IMR-90 (cell line): Measurements from ENCODE around the gene DUS1L. TPM values are rescaled to one million over a fixed set of nuclear protein-coding genes. Genes with fewer than 3 reads are reported as not detected.

Source experiments
- ATAC-seq: fragments of 200-7000 bp; cut with Tn5 transposase; 2 replicates; pipeline ENCODE4 v1.9.1; 2020; ENCODE audit warnings: low read depth, mild to moderate bottlenecking, moderate library complexity
- BruUV-seq: library from RNA; stranded (reverse); fragments of 400-500 nt; replicated peaks from 2 replicates; lab custom pipeline; 2021; lab: Mats Ljungman, UMichigan
- CTCF ChIA-PET: fragments of 300-600 bp; formaldehyde crosslinking; extraction: SDS; loops from one replicate; lab custom pipeline; 2021; ENCODE audit warnings: antibody characterized with exemption; lab: Yijun Ruan, JAX
- POLR2A ChIA-PET: fragments of 300-600 bp; sonication (Branson Sonifier 250); formaldehyde crosslinking; loops from one replicate; lab custom pipeline; 2022; ENCODE audit warnings: antibody characterized with exemption; ENCODE audit not compliant: unreplicated experiment; lab: Charles Lee
- DNase-seq: peaks from one replicate; pipeline ENCODE4 v3.0.0; 2013
- H2AFZ ChIP-seq: replicated peaks from 2 replicates; pipeline ENCODE3; 2013; ENCODE audit warnings: low read length, mild to moderate bottlenecking; ENCODE audit not compliant: poor library complexity
- H2AK5ac ChIP-seq: 2 replicates; pipeline ENCODE4 v1.6.1; 2013; ENCODE audit warnings: low read depth, low read length, inconsistent platforms
- H2AK9ac ChIP-seq: replicated peaks from 2 replicates; pipeline ENCODE3; 2013; ENCODE audit warnings: mild to moderate bottlenecking, low read depth, low read length, moderate library complexity; ENCODE audit not compliant: poor library complexity
- H2BK120ac ChIP-seq: 2 replicates; pipeline ENCODE4 v1.6.1; 2013; ENCODE audit warnings: low read depth, low read length, inconsistent platforms
- H2BK15ac ChIP-seq: 3 replicates; pipeline ENCODE4 v1.6.1; 2013; ENCODE audit warnings: low read depth, low read length, inconsistent platforms
- H2BK20ac ChIP-seq: 2 replicates; pipeline ENCODE4 v1.6.1; 2013; ENCODE audit warnings: low read depth, mild to moderate bottlenecking, inconsistent platforms, low read length, moderate library complexity
- H2BK5ac ChIP-seq: 2 replicates; pipeline ENCODE4 v1.6.1; 2013; ENCODE audit warnings: mild to moderate bottlenecking, low read depth, low read length, inconsistent platforms; ENCODE audit not compliant: poor library complexity, severe bottlenecking
- H3K14ac ChIP-seq: replicated peaks from 2 replicates; pipeline ENCODE4 v1.6.1; 2013; ENCODE audit warnings: low read depth, low read length, inconsistent platforms
- H3K18ac ChIP-seq: 2 replicates; pipeline ENCODE4 v1.6.1; 2013; ENCODE audit warnings: low read depth, low read length, control low read depth
- H3K23ac ChIP-seq: 2 replicates; pipeline ENCODE4 v1.6.1; 2013; ENCODE audit warnings: low read depth, low read length, inconsistent platforms
- H3K27ac ChIP-seq: 2 replicates; pipeline ENCODE4 v1.5.1; 2013; ENCODE audit warnings: mild to moderate bottlenecking, control low read depth, low read length; ENCODE audit not compliant: insufficient read depth
- H3K27me3 ChIP-seq: 2 replicates; pipeline ENCODE4 v1.6.1; 2013; ENCODE audit warnings: low read length; ENCODE audit not compliant: control insufficient read depth, insufficient read depth
- H3K36me3 ChIP-seq: 2 replicates; pipeline ENCODE4 v1.6.1; 2013; ENCODE audit warnings: low read length, mixed read lengths; ENCODE audit not compliant: control insufficient read depth, insufficient read depth
- H3K4ac ChIP-seq: 2 replicates; pipeline ENCODE4 v1.6.1; 2013; ENCODE audit warnings: low read depth, low read length, inconsistent platforms
- H3K4me1 ChIP-seq: 2 replicates; pipeline ENCODE4 v1.6.1; 2013; ENCODE audit warnings: low read length, mixed read lengths; ENCODE audit not compliant: control insufficient read depth, insufficient read depth
- H3K4me2 ChIP-seq: 2 replicates; pipeline ENCODE4 v1.6.1; 2013; ENCODE audit warnings: low read depth, mild to moderate bottlenecking, control low read depth, low read length, moderate library complexity
- H3K4me3 ChIP-seq: 2 replicates; pipeline ENCODE4 v1.5.1; 2013; ENCODE audit warnings: low read depth, mild to moderate bottlenecking, control low read depth, low read length, moderate library complexity; ENCODE audit not compliant: insufficient read depth
- H3K56ac ChIP-seq: 2 replicates; pipeline ENCODE4 v1.6.1; 2013; ENCODE audit warnings: low read length, inconsistent platforms; ENCODE audit not compliant: insufficient read depth; ENCODE audit errors: extremely low read depth
- H3K79me1 ChIP-seq, 2 experiments: 2 replicates each; pipeline ENCODE4 v1.6.1; 2013; ENCODE audit warnings: low read length in 2 of 2, inconsistent platforms in 1 of 2, low read depth in 1 of 2
- H3K9ac ChIP-seq: 2 replicates; pipeline ENCODE4 v1.6.1; 2013; ENCODE audit warnings: low read depth, low read length, control low read depth
- H3K9me1 ChIP-seq: 2 replicates; pipeline ENCODE4 v1.6.1; 2013; ENCODE audit warnings: low read length, inconsistent platforms; ENCODE audit not compliant: insufficient read depth
- H3K9me3 ChIP-seq: 2 replicates; pipeline ENCODE4 v1.6.1; 2013; ENCODE audit warnings: low read length; ENCODE audit not compliant: control insufficient read depth, insufficient read depth
- H4K20me1 ChIP-seq: 2 replicates; pipeline ENCODE4 v1.6.1; 2013; ENCODE audit warnings: low read length, inconsistent platforms; ENCODE audit not compliant: insufficient read depth
- H4K5ac ChIP-seq: 2 replicates; pipeline ENCODE4 v1.6.1; 2013; ENCODE audit warnings: mild to moderate bottlenecking, low read depth, low read length, control low read depth
- H4K8ac ChIP-seq, 2 experiments: 2 replicates each; pipeline ENCODE4 v1.6.1; 2013; ENCODE audit warnings: low read depth in 2 of 2, low read length in 2 of 2, control low read depth in 1 of 2, inconsistent platforms in 1 of 2
- H4K91ac ChIP-seq: 2 replicates; pipeline ENCODE4 v1.6.1; 2013; ENCODE audit warnings: low read depth, low read length, inconsistent platforms; ENCODE audit not compliant: insufficient read depth
- BHLHE40 ChIP-seq: fragments of 150-350 bp; IDR thresholded peaks from 2 replicates; pipeline ENCODE4 v1.6.1; 2016; ENCODE audit warnings: mild to moderate bottlenecking, low read depth, low read length
- MAFK ChIP-seq: IDR thresholded peaks from 2 replicates; pipeline ENCODE4 v1.6.1; 2012; ENCODE audit warnings: low read depth, low read length, improper control_type of control experiment
- MAZ ChIP-seq: IDR thresholded peaks from 2 replicates; pipeline ENCODE4 v1.6.1; 2012; ENCODE audit warnings: low read depth, mild to moderate bottlenecking, low read length, improper control_type of control experiment, moderate library complexity, borderline replicate concordance
- RAD21 ChIP-seq: IDR thresholded peaks from 2 replicates; pipeline ENCODE4 v1.6.1; 2012; ENCODE audit warnings: low read length, improper control_type of control experiment
- SMC3 ChIP-seq: fragments of 150-350 bp; IDR thresholded peaks from 2 replicates; pipeline ENCODE4 v1.6.1; 2016; ENCODE audit warnings: low read depth, mild to moderate bottlenecking, antibody characterized with exemption, low read length, moderate library complexity
- WGBS, 2 experiments: methylation state at CpG; one replicate each; pipeline versions ENCODE4 v1.1.5 to v1.1.7; 2013; ENCODE audit warnings: missing lambda C conversion rate in 2 of 2; ENCODE audit not compliant: insufficient read length in 1 of 2; ENCODE audit errors: extremely low coverage in 2 of 2; 5-methylcytosine and 5-hydroxymethylcytosine counted together
- dilution Hi-C: fragments of 300-500 bp; cut with HindIII; formaldehyde crosslinking; loops from one replicate; pipeline ENCODE4 v1.14.3; 2018; ENCODE audit warnings: low sequenced_read_pairs; ENCODE audit not compliant: unreplicated experiment
- in situ Hi-C: fragments of 300-500 bp; cut with MboI; formaldehyde crosslinking; loops from 3 replicates; pipeline ENCODE4 v1.14.3; 2019; ENCODE audit warnings: low sequenced_read_pairs, inconsistent platforms, mixed read lengths
- intact Hi-C: fragments of 100-400 bp; cut with micrococcal nuclease; formaldehyde crosslinking; loops from 2 replicates; pipeline ENCODE4 v1.10.0; 2022
- polyA plus RNA-seq, 3 experiments: library from polyadenylated mRNA; depleted of rRNA; stranded (reverse); fragments of >200 nt; gene quantifications; 2 replicates each; pipeline ENCODE4 v1.2.3, GENCODE V29; 2012; ENCODE audit warnings: low replicate concordance in 1 of 3
- total RNA-seq: library from RNA; depleted of rRNA; stranded (reverse); fragments of >200 nt; gene quantifications from 2 replicates; pipeline ENCODE4 v1.2.3, GENCODE V29; 2012

Gene DUS1L
- total and polyA plus RNA-seq, 2 of the 4 experiments (the other 2 are of a cell fraction) = 29.0 to 76.9 TPM

DNA sequence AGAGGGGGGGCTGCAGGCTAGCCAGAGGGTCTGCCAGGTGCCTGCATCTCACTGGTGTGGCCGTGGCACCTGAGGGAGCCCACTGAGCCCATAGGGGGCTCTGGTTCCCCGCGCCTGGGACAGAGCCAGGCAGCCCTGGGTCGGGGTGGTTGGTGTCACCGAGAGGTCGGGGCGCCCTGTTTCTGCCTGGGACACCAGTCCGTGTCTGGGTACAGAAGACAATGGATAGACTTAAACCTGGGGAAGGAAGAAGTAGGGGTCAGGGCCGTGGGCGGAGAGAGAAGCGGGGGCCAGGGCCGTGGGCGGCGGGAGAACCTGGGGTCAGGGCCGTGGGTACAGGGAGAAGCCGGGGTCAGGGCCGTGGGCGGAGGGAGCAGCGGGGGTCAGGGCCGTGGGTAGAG is 17.0 kb downstream of the DUS1L start:
- no peak for DNase-seq

More for the DNA sequence above, 17.0 kb downstream of the DUS1L start:
- H3K4me2 ChIP-seq = no peak overlapping the region
- H3K18ac ChIP-seq = no peak overlapping the region
- no peak overlapping the region for H2AK5ac ChIP-seq
- no CpG with 5 or more reads among the region's 20 CpGs for WGBS, 2 experiments
- TF ChIP-seq RAD21 (no peak), SMC3 (no peak), MAFK (no peak), MAZ (no peak), BHLHE40 (no peak)
- no peak overlapping the region for H2BK120ac ChIP-seq
- H3K79me1 ChIP-seq = peaks cover 10 to 32% of the 10 kb centered on the region in 2 experiments
- no peak overlapping the region for H3K56ac ChIP-seq
- no peak overlapping the region for H2AFZ ChIP-seq
- no peak overlapping the region for H2BK20ac ChIP-seq
- in situ Hi-C loops = no loop called here
- H4K91ac ChIP-seq = no peak overlapping the region
- intact Hi-C loops = no loop called here
- ATAC-seq = no peak
- H3K4me1 ChIP-seq = peaks cover 18% of the 10 kb centered on the region
- no peak overlapping the region for H3K9ac ChIP-seq
- no peak overlapping the region for H4K5ac ChIP-seq
- no peak overlapping the region for H3K23ac ChIP-seq
- H3K4ac ChIP-seq = no peak overlapping the region
- dilution Hi-C loops = no loop called here
- BruUV-seq = no TSS peak
- H3K9me1 ChIP-seq = peaks cover 7% of the 10 kb centered on the region
- H2BK15ac ChIP-seq = no peak overlapping the region
- peaks cover 31% of the 10 kb centered on the region for H3K36me3 ChIP-seq
- no peak overlapping the region for H2BK5ac ChIP-seq
- peaks cover 7% of the 10 kb centered on the region for H4K20me1 ChIP-seq
- no peaks in the 10 kb centered on the region for H3K9me3 ChIP-seq
- H3K4me3 ChIP-seq = no peak overlapping the region
- no peak overlapping the region for H2AK9ac ChIP-seq
- CTCF ChIA-PET = no interaction called here
- H3K27ac ChIP-seq = no peak overlapping the region
- no peak overlapping the region for H3K14ac ChIP-seq
- H3K27me3 ChIP-seq = no peaks in the 10 kb centered on the region
- H4K8ac ChIP-seq = no peak overlapping the region
- POLR2A ChIA-PET = no interaction called here
